K562 (cell line): ENCODE data around the gene ASIP. TPM values are rescaled to one million over a fixed set of nuclear protein-coding genes. Genes with fewer than 3 reads are reported as not detected.

Experiments used
- ATF4 ChIP-seq: fragments of 450-650 bp; formaldehyde crosslinking; IDR thresholded peaks from 2 replicates; pipeline ENCODE4 v1.4.0; 2022; ENCODE audit warnings: mild to moderate bottlenecking, moderate library complexity
- BDP1 ChIP-seq: IDR thresholded peaks from 3 replicates; pipeline ENCODE4 v1.6.1; 2011; ENCODE audit not compliant: insufficient read length, insufficient read depth
- CBX2 ChIP-seq: fragments of 200-600 bp; sonication (generic); IDR thresholded peaks from one replicate; pipeline ENCODE4 v1.6.1; 2012; ENCODE audit warnings: mild to moderate bottlenecking, low read length, inconsistent platforms; ENCODE audit not compliant: insufficient read depth, poor library complexity, severe bottlenecking
- CHD1 ChIP-seq: fragments of 200-600 bp; sonication (generic); IDR thresholded peaks from one replicate; pipeline ENCODE4 v1.6.1; 2012; ENCODE audit warnings: mild to moderate bottlenecking, moderate library complexity, low read length, inconsistent platforms
- DPF2 ChIP-seq: fragments of 450-650 bp; IDR thresholded peaks from 2 replicates; pipeline ENCODE4 v1.6.1; 2016
- HDAC2 ChIP-seq: fragments of 450-650 bp; IDR thresholded peaks from 2 replicates; pipeline ENCODE4 v1.6.1; 2016; ENCODE audit warnings: mild to moderate bottlenecking
- ILF3 ChIP-seq: fragments of 450-650 bp; IDR thresholded peaks from 2 replicates; pipeline ENCODE4 v1.6.1; 2018; ENCODE audit warnings: antibody characterized with exemption, mild to moderate bottlenecking, moderate library complexity, borderline replicate concordance
- KDM5B ChIP-seq: fragments of 200-600 bp; sonication (generic); IDR thresholded peaks from 2 replicates; pipeline ENCODE4 v1.6.1; 2012; ENCODE audit warnings: low read depth, mild to moderate bottlenecking, moderate library complexity, low read length, control low read depth, inconsistent platforms; ENCODE audit not compliant: insufficient replicate concordance
- LARP7 ChIP-seq: fragments of 450-650 bp; IDR thresholded peaks from 2 replicates; pipeline ENCODE4 v1.6.1; 2016
- LEF1 ChIP-seq: fragments of 450-650 bp; IDR thresholded peaks from 2 replicates; pipeline ENCODE4 v1.6.1; 2016; ENCODE audit warnings: mild to moderate bottlenecking
- PPARD ChIP-seq: fragments of 250-450 bp; sonication (Bioruptor Pico); IDR thresholded peaks from 2 replicates; pipeline ENCODE4 v1.8.0; 2022; ENCODE audit warnings: inconsistent platforms, mild to moderate bottlenecking, moderate library complexity
- PTBP1 ChIP-seq: fragments of 200-400 bp; formaldehyde crosslinking; IDR thresholded peaks from 2 replicates; pipeline ENCODE4 v1.6.1; 2017; ENCODE audit warnings: low read depth, low read length
- RAD21 ChIP-seq, 2 experiments: fragments of 250-450 bp in 1 of 2; fragments of 450-650 bp in 1 of 2; sonication (Bioruptor Pico) in 1 of 2; formaldehyde crosslinking in 1 of 2; IDR thresholded peaks in 1 of 2; conservative IDR thresholded peaks in 1 of 2; 2 replicates each; pipeline versions ENCODE4 v1.4.0 to v1.8.0; 2020 to 2022; ENCODE audit warnings: mild to moderate bottlenecking in 2 of 2, moderate library complexity in 1 of 2
- RB1 ChIP-seq: fragments of 450-650 bp; IDR thresholded peaks from 2 replicates; pipeline ENCODE4 v1.6.1; 2017; ENCODE audit warnings: low read depth, mild to moderate bottlenecking
- RBM15 ChIP-seq: fragments of 200-400 bp; formaldehyde crosslinking; IDR thresholded peaks from 2 replicates; pipeline ENCODE4 v1.6.1; 2018; ENCODE audit warnings: mild to moderate bottlenecking, low read length, moderate library complexity; ENCODE audit not compliant: insufficient read depth
- RCOR1 ChIP-seq, 2 experiments: IDR thresholded peaks; 2 replicates each; pipeline ENCODE4 v1.6.1; 2012; ENCODE audit warnings: low read depth in 2 of 2, low read length in 2 of 2, borderline replicate concordance in 1 of 2, improper control_type of control experiment in 1 of 2
- RHOXF2B ChIP-seq: fragments of 250-450 bp; sonication (Bioruptor Pico); conservative IDR thresholded peaks from 2 replicates; pipeline ENCODE4 v1.5.1; 2021
- ZNF41 ChIP-seq: fragments of 250-450 bp; sonication (Bioruptor Pico); conservative IDR thresholded peaks from 2 replicates; pipeline ENCODE4 v1.4.0; 2020; ENCODE audit warnings: mild to moderate bottlenecking
- ZNF695 ChIP-seq: fragments of 450-650 bp; formaldehyde crosslinking; IDR thresholded peaks from 2 replicates; pipeline ENCODE4 v1.4.0; 2020; ENCODE audit warnings: mild to moderate bottlenecking, moderate library complexity
- ZNF740 ChIP-seq, 3 experiments: fragments of 200-800 bp in 1 of 3; sonication (Bioruptor generic) in 1 of 3; sonication (generic) in 1 of 3; formaldehyde crosslinking in 1 of 3; IDR thresholded peaks; 2 replicates each; pipeline versions ENCODE4 v1.6.1 to v1.8.0; 2016 to 2022; ENCODE audit warnings: mild to moderate bottlenecking in 2 of 3, missing compliant biosample characterization in 2 of 3, missing genetic modification characterization in 2 of 3, missing genetic modification reagents in 1 of 3
- polyA plus RNA-seq, 8 experiments: library from polyadenylated mRNA; depleted of rRNA in 4 of 8; stranded (reverse) in 5 of 8; unstranded in 3 of 8; fragments of >200 nt; fragmentation: Nextera tagmentation in 2 of 8; fragmentation: Illumina TruSeq in 1 of 8; extraction: Ambion mirVana in 2 of 8; extraction: Trizol in 1 of 8; gene quantifications; 2 replicates each; pipeline versions ENCODE4 v1.2.1 to v1.2.3, GENCODE V29; 2011 to 2014; ENCODE audit warnings: inconsistent platforms in 1 of 8, missing spikeins in 1 of 8
- total RNA-seq, 7 experiments: library from RNA; depleted of rRNA in 6 of 7; stranded (reverse); fragments of >200 nt in 6 of 7; fragmentation: Illumina TruSeq in 2 of 7; extraction: Trizol in 2 of 7; gene quantifications; 2 replicates each; pipeline versions ENCODE4 v1.2.1 to v1.2.3, GENCODE V29; 2011 to 2021; ENCODE audit warnings: low replicate concordance in 1 of 7
- TF ChIP-seq, protein P1 (sequence below): fragments of 450-650 bp; IDR thresholded peaks from 2 replicates; pipeline ENCODE4 v1.6.1; 2016; ENCODE audit warnings: missing biosample characterization, missing genetic modification characterization

The ASIP gene
- total and polyA plus RNA-seq, 9 of the 15 experiments (the other 6 are each of a cell fraction or from before 2014, with no cell fraction given) = not detected

DNA sequence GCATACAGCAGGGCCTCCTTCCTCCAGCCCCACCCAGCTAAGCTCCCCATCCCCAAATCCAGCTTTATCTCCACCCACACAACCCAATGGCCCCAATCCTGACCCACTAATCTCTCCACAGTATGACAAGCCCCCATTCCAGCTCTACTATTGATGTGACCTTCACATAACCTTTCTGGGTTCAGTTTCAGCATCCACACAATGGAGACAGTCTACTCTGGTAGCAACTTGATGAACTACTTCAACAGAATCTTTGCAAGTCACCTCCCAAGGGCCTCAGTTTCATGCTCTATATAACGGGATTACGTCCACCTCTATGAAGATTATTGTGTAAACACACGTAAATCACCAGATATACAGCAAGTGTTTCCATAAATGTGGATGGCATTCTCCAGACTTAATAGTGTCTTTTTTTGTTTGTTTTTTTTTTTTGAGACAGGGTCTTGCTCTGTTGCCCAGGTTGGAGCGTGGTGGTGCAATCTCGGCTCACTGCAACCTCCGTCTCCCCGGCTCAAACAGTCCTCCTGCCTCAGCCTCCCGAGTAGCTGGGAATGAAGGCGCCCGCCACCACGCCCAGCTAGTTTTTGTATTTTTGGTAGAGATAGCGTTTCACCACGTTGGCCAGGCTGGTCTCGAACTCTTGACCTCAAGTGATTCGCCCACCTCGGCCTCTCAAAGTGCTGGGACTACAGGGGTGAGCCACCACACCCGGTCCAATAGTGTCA, 60.5 kb downstream of the ASIP start (continued):
- TF ChIP-seq, protein P1, sequence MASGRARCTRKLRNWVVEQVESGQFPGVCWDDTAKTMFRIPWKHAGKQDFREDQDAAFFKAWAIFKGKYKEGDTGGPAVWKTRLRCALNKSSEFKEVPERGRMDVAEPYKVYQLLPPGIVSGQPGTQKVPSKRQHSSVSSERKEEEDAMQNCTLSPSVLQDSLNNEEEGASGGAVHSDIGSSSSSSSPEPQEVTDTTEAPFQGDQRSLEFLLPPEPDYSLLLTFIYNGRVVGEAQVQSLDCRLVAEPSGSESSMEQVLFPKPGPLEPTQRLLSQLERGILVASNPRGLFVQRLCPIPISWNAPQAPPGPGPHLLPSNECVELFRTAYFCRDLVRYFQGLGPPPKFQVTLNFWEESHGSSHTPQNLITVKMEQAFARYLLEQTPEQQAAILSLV (tag) = 0 out of 2 replicates have a peak, but pooled peaks have one; percentile 9
- TF ChIP-seq RBM15 (no peak), ZNF695 (CRISPR knock-in tag) (no peak), RCOR1 (IDR thresholded peaks at IDR 0.05; ENCODE audit: borderline replicate concordance in 1 of 2, low read depth in 2 of 2, low read length in 2 of 2) (0 out of 4 replicates have a peak, but pooled peaks of 1 of the 2 experiments have one; percentile 2), ZNF740 (CRISPR knock-in tag; IDR thresholded peaks at IDR 0.05) (no peak), ZNF740 (tag; IDR thresholded peaks at IDR 0.05) (no peak), PTBP1 (no peak), HDAC2 (0 out of 2 replicates have a peak, but pooled peaks have one; percentile 44), ATF4 (CRISPR knock-in tag) (no peak), PPARD (CRISPR knock-in tag) (no peak), BDP1 (no peak), LEF1 (no peak), CBX2 (no peak), LARP7 (no peak), KDM5B (no peak), RB1 (no peak), RAD21 (CRISPR knock-in tag; conservative IDR thresholded peaks at IDR 0.05 in 1 of 2, IDR thresholded peaks at IDR 0.05 in 1 of 2) (no peak), RHOXF2B (CRISPR knock-in tag) (no peak), ILF3 (no peak), ZNF41 (CRISPR knock-in tag) (no peak), CHD1 (no peak), DPF2 (peak; percentile 15; the same call in 1 of the 2 replicates)
